Endothelial cell (in vitro differentiated cells): ENCODE data around the gene SLCO3A1. TPM values are rescaled to one million over a fixed set of nuclear protein-coding genes. Genes with fewer than 3 reads are reported as not detected.

Source experiments
- DNase-seq: peaks from one replicate; pipeline ENCODE4 v3.0.0; 2021; ENCODE audit warnings: low spot score
- H3K27ac Mint-ChIP-seq: one replicate; pipeline ENCODE4 v1.8.0; 2021; ENCODE audit warnings: mixed read lengths, inconsistent platforms; ENCODE audit not compliant: unreplicated experiment
- H3K27me3 Mint-ChIP-seq: one replicate; pipeline ENCODE4 v1.8.0; 2021; ENCODE audit warnings: mild to moderate bottlenecking, moderate library complexity, mixed read lengths, inconsistent platforms; ENCODE audit not compliant: unreplicated experiment
- H3K36me3 Mint-ChIP-seq: one replicate; pipeline ENCODE4 v1.8.0; 2021; ENCODE audit warnings: mild to moderate bottlenecking, low read depth, mixed read lengths, inconsistent platforms; ENCODE audit not compliant: unreplicated experiment
- H3K4me1 Mint-ChIP-seq: one replicate; pipeline ENCODE4 v1.8.0; 2021; ENCODE audit warnings: mild to moderate bottlenecking, mixed read lengths, inconsistent platforms; ENCODE audit not compliant: unreplicated experiment
- H3K4me3 Mint-ChIP-seq: one replicate; pipeline ENCODE4 v1.8.0; 2021; ENCODE audit warnings: mild to moderate bottlenecking, mixed read lengths, inconsistent platforms; ENCODE audit not compliant: unreplicated experiment
- H3K9me3 Mint-ChIP-seq: one replicate; pipeline ENCODE4 v1.8.0; 2021; ENCODE audit warnings: mixed read lengths, inconsistent platforms; ENCODE audit not compliant: unreplicated experiment
- CTCF ChIP-seq: fragments of 200-600 bp; sonication (generic); IDR thresholded peaks from one replicate; pipeline ENCODE4 v1.5.0; 2021; ENCODE audit warnings: antibody characterized with exemption; ENCODE audit not compliant: unreplicated experiment
- total RNA-seq: library from RNA; stranded (reverse); fragmentation: NEBNext Ultra II Directional; extraction: Animal tissue kit (Norgen Biotek cat#: 25700); gene quantifications from one replicate; pipeline ENCODE4 v1.2.1, GENCODE V29; 2021; ENCODE audit not compliant: unreplicated experiment

SLCO3A1 gene
- total RNA-seq, 1 donor from 2014 or later: 30.9 TPM

DNA sequence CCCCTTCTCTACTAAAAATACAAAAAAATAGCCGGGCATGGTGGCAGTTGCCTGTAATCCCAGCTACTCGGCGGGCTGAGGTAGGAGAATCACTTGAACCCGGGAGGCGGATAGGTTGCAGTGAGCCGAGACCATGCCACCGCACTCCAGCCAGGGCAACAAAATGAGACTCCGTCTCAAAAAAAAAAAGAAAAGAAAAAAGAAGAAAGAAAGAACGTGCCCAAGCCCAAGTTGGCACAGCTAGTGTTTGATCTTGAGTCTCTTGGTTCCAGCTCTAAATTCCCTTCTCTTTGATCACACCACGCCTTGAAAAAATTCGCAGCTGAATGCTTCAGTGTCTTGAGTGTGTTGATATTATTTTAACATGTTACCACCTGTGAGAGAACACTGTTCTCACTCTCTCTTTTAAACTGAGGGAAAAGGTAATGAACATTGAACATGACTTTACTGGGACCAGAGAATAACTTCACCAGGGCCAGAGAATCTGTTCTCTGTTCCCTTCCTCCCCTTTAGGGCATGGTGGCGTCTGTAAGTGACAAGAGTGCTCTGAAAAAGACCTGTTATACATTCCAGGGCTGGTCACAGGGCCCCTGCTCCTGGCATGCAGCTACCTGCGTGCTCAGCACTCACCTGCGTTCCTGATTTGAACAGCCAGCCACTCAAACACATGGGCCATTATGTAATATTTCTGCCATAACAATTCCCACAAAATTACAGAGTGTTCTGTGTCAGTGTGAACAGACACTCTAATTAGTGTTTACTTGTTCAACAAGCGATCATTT lies 19.0 kb downstream of the SLCO3A1 start:
- H3K27me3 Mint-ChIP-seq: no peaks in the 10 kb centered on the region
- H3K4me1 Mint-ChIP-seq: peaks cover 7% of the 10 kb centered on the region
- no peaks in the 10 kb centered on the region for H3K9me3 Mint-ChIP-seq

GRCh38 chr15:91873138-91873536 lies 19.6 kb downstream of the SLCO3A1 start:
- H3K36me3 Mint-ChIP-seq: no peaks in the 10 kb centered on the region
- H3K9me3 Mint-ChIP-seq: no peaks in the 10 kb centered on the region
- DNase-seq: no peak
- TF ChIP-seq CTCF: no peak
- H3K4me3 Mint-ChIP-seq: no peak overlapping the region
- no peak overlapping the region for H3K27ac Mint-ChIP-seq
- H3K4me1 Mint-ChIP-seq: peaks cover 3% of the 10 kb centered on the region
- H3K27me3 Mint-ChIP-seq: no peaks in the 10 kb centered on the region

More for the DNA sequence above, 19.0 kb downstream of the SLCO3A1 start:
- Mint-ChIP-seq H3K36me3 (no peaks in the 10 kb centered on the region), H3K4me3 (no peak overlapping the region), H3K27ac (no peak overlapping the region)
- no peak for DNase-seq
- no peak for TF ChIP-seq CTCF

- TF ChIP-seq CTCF: no peak
- no peaks in the 10 kb centered on the region for H3K9me3 Mint-ChIP-seq
- no peak overlapping the region for H3K27ac Mint-ChIP-seq
- no peaks in the 10 kb centered on the region for H3K36me3 Mint-ChIP-seq
- H3K4me3 Mint-ChIP-seq: no peak overlapping the region
- H3K4me1 Mint-ChIP-seq: peaks cover 3% of the 10 kb centered on the region
- H3K27me3 Mint-ChIP-seq: no peaks in the 10 kb centered on the region
- DNase-seq: no peak
Measured at GRCh38 chr15:91874171-91874570, 20.7 kb downstream of the SLCO3A1 start.

DNA sequence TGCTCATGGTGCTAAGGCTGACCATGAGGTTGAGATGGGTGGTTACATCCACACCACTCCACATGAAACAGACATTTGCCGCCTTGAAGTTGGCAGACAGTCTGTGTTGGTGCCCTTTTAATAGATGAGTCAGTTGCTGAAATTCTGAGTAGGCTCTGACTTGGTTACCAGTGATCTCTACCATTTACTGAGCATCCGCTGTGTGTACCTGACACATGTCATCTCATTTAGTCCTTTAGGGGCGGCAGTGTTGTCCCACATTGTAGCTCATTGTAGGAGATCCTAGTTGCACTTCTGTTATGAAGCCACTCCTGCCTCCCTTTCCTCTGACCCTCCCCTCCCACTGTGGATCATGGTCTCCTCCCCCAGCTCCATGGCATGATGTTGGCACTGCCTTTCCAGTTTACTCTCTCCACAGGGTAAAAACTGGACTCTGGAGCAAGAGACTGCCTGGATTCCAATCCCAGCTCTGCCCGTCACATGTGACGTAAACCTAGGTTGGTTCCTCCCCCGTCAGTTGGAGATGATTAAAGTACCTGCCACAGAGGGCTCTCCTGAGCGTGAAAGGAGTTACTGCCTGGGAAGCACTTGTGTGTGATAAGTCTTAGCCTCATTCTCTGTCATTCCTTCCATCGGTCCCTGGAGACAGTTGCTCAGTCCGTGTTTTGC lies 21.6 kb downstream of the SLCO3A1 start:
- Mint-ChIP-seq H3K36me3 (no peaks in the 10 kb centered on the region), H3K27me3 (no peaks in the 10 kb centered on the region), H3K4me3 (no peak overlapping the region), H3K4me1 (peaks cover 3% of the 10 kb centered on the region), H3K9me3 (no peaks in the 10 kb centered on the region), H3K27ac (no peak overlapping the region)
- no peak for DNase-seq
- TF ChIP-seq CTCF: no peak

GRCh38 chr15:91876187-91876586 lies 22.7 kb downstream of the SLCO3A1 start:
- DNase-seq: no peak
- H3K36me3 Mint-ChIP-seq: no peaks in the 10 kb centered on the region

More at GRCh38 chr15:91876187-91876586, 22.7 kb downstream of the SLCO3A1 start:
- TF ChIP-seq CTCF: no peak
- H3K9me3 Mint-ChIP-seq: no peaks in the 10 kb centered on the region
- no peak overlapping the region for H3K27ac Mint-ChIP-seq
- H3K4me1 Mint-ChIP-seq: peaks cover 3% of the 10 kb centered on the region
- H3K4me3 Mint-ChIP-seq: no peak overlapping the region
- no peaks in the 10 kb centered on the region for H3K27me3 Mint-ChIP-seq
